ENCODE data around the gene TBL1XR1.

Gene TBL1XR1

GRCh38 chr3:177071496-177072156 lies 125.7 kb downstream of the TBL1XR1 start:
- Histone ChIP-seq H3K9ac (ENCODE audit: low read length) (no peak overlapping the region), H3K9me3 (ENCODE audit: control insufficient read depth, low read length) (no peaks in the 10 kb centered on the region), H3K27me3 (replicated peaks; ENCODE audit: control insufficient read depth, insufficient read depth, low read length) (no peaks in the 10 kb centered on the region), H3K4me1 (ENCODE audit: control insufficient read depth, insufficient read depth, low read length) (peaks cover 10% of the 10 kb centered on the region), H3K4me3 (ENCODE audit: low read length) (no peak overlapping the region), H3K36me3 (ENCODE audit: control insufficient read depth, insufficient read depth, low read length, severe bottlenecking) (peaks cover 16% of the 10 kb centered on the region)
- peak; percentile 20 for DNase-seq (ENCODE audit: low read depth)

- peak; percentile 49 for DNase-seq (ENCODE audit: low read depth)
- no peaks in the 10 kb centered on the region for H3K27me3 ChIP-seq (replicated peaks; ENCODE audit: control insufficient read depth, insufficient read depth, low read length)
- no peak overlapping the region for H3K9ac ChIP-seq (ENCODE audit: low read length)
- no peak overlapping the region for H3K4me3 ChIP-seq (ENCODE audit: low read length)
- H3K4me1 ChIP-seq (ENCODE audit: control insufficient read depth, insufficient read depth, low read length), result peaks cover 14% of the 10 kb centered on the region
- peaks cover 10% of the 10 kb centered on the region for H3K36me3 ChIP-seq (ENCODE audit: control insufficient read depth, insufficient read depth, low read length, severe bottlenecking)
- no peaks in the 10 kb centered on the region for H3K9me3 ChIP-seq (ENCODE audit: control insufficient read depth, low read length)
Observed at GRCh38 chr3:177069514-177070329, 127.6 kb downstream of the TBL1XR1 start.

DNA sequence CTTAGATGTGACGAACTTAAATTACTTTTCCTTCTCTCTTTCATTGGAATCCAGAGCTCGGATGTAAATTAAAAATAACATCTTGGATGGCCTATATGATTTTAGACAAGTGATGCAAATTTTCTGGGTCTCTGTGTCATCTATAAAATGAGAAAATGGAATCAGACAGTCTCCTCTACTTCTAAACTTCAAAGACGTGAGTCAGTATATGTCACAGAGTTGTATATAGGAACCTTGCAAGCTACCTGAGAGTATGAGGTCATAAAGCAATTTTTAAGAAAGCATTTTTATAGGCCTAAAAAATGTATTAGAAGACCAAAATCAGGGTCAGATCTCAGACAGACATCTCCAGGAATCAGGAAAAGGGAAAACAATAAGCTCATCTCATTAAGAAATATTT lies 128.3 kb downstream of the TBL1XR1 start:
- H3K4me3 ChIP-seq (ENCODE audit: low read length), result no peak overlapping the region
- H3K9ac ChIP-seq (ENCODE audit: low read length), result no peak overlapping the region

GRCh38 chr3:177066068-177066467 lies 131.2 kb downstream of the TBL1XR1 start:
- Histone ChIP-seq H3K9me3 (ENCODE audit: control insufficient read depth, low read length) (no peaks in the 10 kb centered on the region), H3K36me3 (ENCODE audit: control insufficient read depth, insufficient read depth, low read length, severe bottlenecking) (no peaks in the 10 kb centered on the region), H3K27me3 (replicated peaks; ENCODE audit: control insufficient read depth, insufficient read depth, low read length) (no peaks in the 10 kb centered on the region), H3K4me1 (ENCODE audit: control insufficient read depth, insufficient read depth, low read length) (peaks cover 25% of the 10 kb centered on the region), H3K4me3 (ENCODE audit: low read length) (no peak overlapping the region), H3K9ac (ENCODE audit: low read length) (no peak overlapping the region)
- no peak for DNase-seq (ENCODE audit: low read depth)

More for the DNA sequence above, 128.3 kb downstream of the TBL1XR1 start:
- H3K36me3 ChIP-seq (ENCODE audit: control insufficient read depth, insufficient read depth, low read length, severe bottlenecking), result peaks cover 10% of the 10 kb centered on the region
- DNase-seq (ENCODE audit: low read depth), result no peak
- no peaks in the 10 kb centered on the region for H3K27me3 ChIP-seq (replicated peaks; ENCODE audit: control insufficient read depth, insufficient read depth, low read length)
- H3K4me1 ChIP-seq (ENCODE audit: control insufficient read depth, insufficient read depth, low read length), result peaks cover 14% of the 10 kb centered on the region
- H3K9me3 ChIP-seq (ENCODE audit: control insufficient read depth, low read length), result no peaks in the 10 kb centered on the region

- Histone ChIP-seq H3K9me3 (ENCODE audit: control insufficient read depth, low read length) (no peaks in the 10 kb centered on the region), H3K9ac (ENCODE audit: low read length) (no peak overlapping the region), H3K4me3 (ENCODE audit: low read length) (no peak overlapping the region), H3K4me1 (ENCODE audit: control insufficient read depth, insufficient read depth, low read length) (peaks cover 31% of the 10 kb centered on the region), H3K36me3 (ENCODE audit: control insufficient read depth, insufficient read depth, low read length, severe bottlenecking) (no peaks in the 10 kb centered on the region), H3K27me3 (replicated peaks; ENCODE audit: control insufficient read depth, insufficient read depth, low read length) (no peaks in the 10 kb centered on the region)
- DNase-seq (ENCODE audit: low read depth), result peak; percentile 52
Observed at GRCh38 chr3:177065285-177066033, 131.8 kb downstream of the TBL1XR1 start.

- H3K27me3 ChIP-seq (replicated peaks; ENCODE audit: control insufficient read depth, insufficient read depth, low read length), result no peaks in the 10 kb centered on the region
- H3K9me3 ChIP-seq (ENCODE audit: control insufficient read depth, low read length), result no peaks in the 10 kb centered on the region
- no peak overlapping the region for H3K9ac ChIP-seq (ENCODE audit: low read length)
- H3K4me1 ChIP-seq (ENCODE audit: control insufficient read depth, insufficient read depth, low read length), result peaks cover 26% of the 10 kb centered on the region
- H3K36me3 ChIP-seq (ENCODE audit: control insufficient read depth, insufficient read depth, low read length, severe bottlenecking), result no peaks in the 10 kb centered on the region
- no peak overlapping the region for H3K4me3 ChIP-seq (ENCODE audit: low read length)
- no peak for DNase-seq (ENCODE audit: low read depth)
Observed at GRCh38 chr3:177062052-177062732, 135.1 kb downstream of the TBL1XR1 start.

GRCh38 chr3:177061369-177061768 lies 135.9 kb downstream of the TBL1XR1 start:
- H3K9ac ChIP-seq (ENCODE audit: low read length), result no peak overlapping the region
- no peaks in the 10 kb centered on the region for H3K36me3 ChIP-seq (ENCODE audit: control insufficient read depth, insufficient read depth, low read length, severe bottlenecking)
- DNase-seq (ENCODE audit: low read depth), result no peak
- peaks cover 26% of the 10 kb centered on the region for H3K4me1 ChIP-seq (ENCODE audit: control insufficient read depth, insufficient read depth, low read length)
- H3K9me3 ChIP-seq (ENCODE audit: control insufficient read depth, low read length), result no peaks in the 10 kb centered on the region
- H3K27me3 ChIP-seq (replicated peaks; ENCODE audit: control insufficient read depth, insufficient read depth, low read length), result no peaks in the 10 kb centered on the region
- peak overlapping the region; percentile 32 for H3K4me3 ChIP-seq (ENCODE audit: low read length)

DNA sequence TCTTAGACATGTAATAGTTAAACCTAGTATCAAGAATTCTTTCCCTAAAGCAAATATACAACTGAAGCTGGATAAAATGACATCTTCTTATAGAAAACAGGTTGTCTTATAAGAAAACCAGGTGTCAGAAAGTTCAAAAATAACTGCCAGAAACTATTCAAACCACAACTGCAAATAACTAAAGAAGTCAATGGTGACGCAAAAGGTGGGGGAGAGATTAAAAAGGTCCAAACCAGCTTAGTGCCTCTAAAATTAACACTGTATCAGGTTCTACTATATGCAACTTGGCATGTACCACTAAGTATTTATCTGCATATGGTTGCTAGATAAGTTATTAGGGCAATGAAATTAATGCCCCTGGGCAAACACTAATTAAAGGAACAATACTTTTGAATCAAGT lies 136.8 kb downstream of the TBL1XR1 start:
- Histone ChIP-seq H3K27me3 (replicated peaks; ENCODE audit: control insufficient read depth, insufficient read depth, low read length) (no peaks in the 10 kb centered on the region), H3K9ac (ENCODE audit: low read length) (no peak overlapping the region), H3K4me3 (ENCODE audit: low read length) (no peak overlapping the region), H3K4me1 (ENCODE audit: control insufficient read depth, insufficient read depth, low read length) (peaks cover 25% of the 10 kb centered on the region), H3K36me3 (ENCODE audit: control insufficient read depth, insufficient read depth, low read length, severe bottlenecking) (no peaks in the 10 kb centered on the region), H3K9me3 (ENCODE audit: control insufficient read depth, low read length) (no peaks in the 10 kb centered on the region)
- DNase-seq (ENCODE audit: low read depth), result no peak

- H3K36me3 ChIP-seq (ENCODE audit: control insufficient read depth, insufficient read depth, low read length, severe bottlenecking), result peaks cover under 1% of the 10 kb centered on the region
- peaks cover 22% of the 10 kb centered on the region for H3K4me1 ChIP-seq (ENCODE audit: control insufficient read depth, insufficient read depth, low read length)
- H3K9ac ChIP-seq (ENCODE audit: low read length), result no peak overlapping the region
- no peaks in the 10 kb centered on the region for H3K27me3 ChIP-seq (replicated peaks; ENCODE audit: control insufficient read depth, insufficient read depth, low read length)
- no peaks in the 10 kb centered on the region for H3K9me3 ChIP-seq (ENCODE audit: control insufficient read depth, low read length)
- no peak overlapping the region for H3K4me3 ChIP-seq (ENCODE audit: low read length)
- no peak for DNase-seq (ENCODE audit: low read depth)
Observed at GRCh38 chr3:177058648-177059047, 138.6 kb downstream of the TBL1XR1 start.

DNA sequence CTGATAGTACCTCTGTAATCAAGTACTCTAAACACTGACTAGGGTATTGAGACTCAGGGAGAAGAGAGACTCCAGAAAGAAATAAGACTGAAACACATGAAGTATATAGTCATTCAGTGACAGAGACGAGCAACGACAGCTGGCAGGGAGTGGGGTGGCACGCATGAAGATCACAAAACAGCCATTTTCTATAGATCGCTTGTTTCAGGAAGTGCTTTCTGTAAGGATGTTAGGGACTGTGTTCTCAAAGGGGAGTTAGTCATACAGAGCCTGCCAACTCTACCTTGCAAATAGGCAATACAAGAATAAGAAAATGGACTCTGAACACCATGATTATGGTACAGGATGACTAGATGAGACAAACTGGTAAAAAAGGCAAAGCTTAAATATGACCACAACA lies 139.5 kb downstream of the TBL1XR1 start:
- H3K36me3 ChIP-seq (ENCODE audit: control insufficient read depth, insufficient read depth, low read length, severe bottlenecking), result peaks cover 9% of the 10 kb centered on the region
- no peak for DNase-seq (ENCODE audit: low read depth)

GRCh38 chr3:177056927-177057326 lies 140.4 kb downstream of the TBL1XR1 start:
- H3K36me3 ChIP-seq (ENCODE audit: control insufficient read depth, insufficient read depth, low read length, severe bottlenecking), result peaks cover 12% of the 10 kb centered on the region

More for the DNA sequence above, 139.5 kb downstream of the TBL1XR1 start:
- Histone ChIP-seq H3K9ac (ENCODE audit: low read length) (no peak overlapping the region), H3K4me1 (ENCODE audit: control insufficient read depth, insufficient read depth, low read length) (peaks cover 22% of the 10 kb centered on the region), H3K9me3 (ENCODE audit: control insufficient read depth, low read length) (no peaks in the 10 kb centered on the region), H3K27me3 (replicated peaks; ENCODE audit: control insufficient read depth, insufficient read depth, low read length) (no peaks in the 10 kb centered on the region), H3K4me3 (ENCODE audit: low read length) (no peak overlapping the region)

More at GRCh38 chr3:177056927-177057326, 140.4 kb downstream of the TBL1XR1 start:
- Histone ChIP-seq H3K9ac (ENCODE audit: low read length) (no peak overlapping the region), H3K9me3 (ENCODE audit: control insufficient read depth, low read length) (no peaks in the 10 kb centered on the region), H3K4me3 (ENCODE audit: low read length) (no peak overlapping the region), H3K27me3 (replicated peaks; ENCODE audit: control insufficient read depth, insufficient read depth, low read length) (no peaks in the 10 kb centered on the region), H3K4me1 (ENCODE audit: control insufficient read depth, insufficient read depth, low read length) (peaks cover 19% of the 10 kb centered on the region)
- no peak for DNase-seq (ENCODE audit: low read depth)

Measured in adipocyte (in vitro differentiated cells).